Suprapubic skin (tissue), 4 donors: ENCODE results near the gene SCGB1C1. TPM values are rescaled to one million over a fixed set of nuclear protein-coding genes. Genes with fewer than 3 reads are reported as not detected.
A peak's percentile ranks its signal among the peaks of the same experiment; 100 is the strongest.

Experiments
- DNase-seq, 2 donors: peaks; one replicate each; pipeline ENCODE4 v3.0.0-alpha.2; 2019; ENCODE audit warnings: low spot score in 2 of 2
- H3K27ac ChIP-seq: fragments of 200-600 bp; sonication (generic); one replicate; pipeline ENCODE4 v1.5.1; 2019
- H3K27me3 ChIP-seq: fragments of 200-600 bp; sonication (generic); one replicate; pipeline ENCODE4 v1.5.1; 2019
- H3K36me3 ChIP-seq: fragments of 200-600 bp; sonication (generic); one replicate; pipeline ENCODE4 v1.5.1; 2019
- H3K4me1 ChIP-seq: fragments of 200-600 bp; sonication (generic); one replicate; pipeline ENCODE4 v1.5.1; 2019
- H3K4me3 ChIP-seq: fragments of 200-600 bp; sonication (generic); one replicate; pipeline ENCODE4 v1.5.1; 2019; ENCODE audit warnings: mild to moderate bottlenecking
- H3K9me3 ChIP-seq: fragments of 200-600 bp; sonication (generic); one replicate; pipeline ENCODE4 v1.5.1; 2019
- CTCF ChIP-seq, 2 donors: fragments of 200-600 bp in 1 of 2; fragments of 450-650 bp in 1 of 2; sonication (generic) in 1 of 2; IDR thresholded peaks; one replicate each; pipeline ENCODE4 v1.5.1; 2016 to 2019; ENCODE audit warnings: antibody characterized with exemption in 2 of 2, mild to moderate bottlenecking in 1 of 2, moderate library complexity in 1 of 2
- EP300 ChIP-seq: sonication (generic); formaldehyde crosslinking; IDR thresholded peaks from one replicate; pipeline ENCODE4 v1.6.1; 2017; ENCODE audit warnings: antibody characterized with exemption
- POLR2A ChIP-seq, 2 donors: fragments of 450-650 bp; IDR thresholded peaks; one replicate each; pipeline ENCODE4 v1.6.1; 2017; ENCODE audit warnings: antibody characterized with exemption in 2 of 2, mild to moderate bottlenecking in 2 of 2, moderate library complexity in 2 of 2
- POLR2AphosphoS5 ChIP-seq, 3 donors: sonication (generic); formaldehyde crosslinking; IDR thresholded peaks; one replicate each; pipeline ENCODE4 v1.6.1; 2017; ENCODE audit warnings: antibody characterized with exemption in 3 of 3
- WGBS: methylation state at CpG from one replicate; pipeline ENCODE4 v1.1.5; 2018; 5-methylcytosine and 5-hydroxymethylcytosine counted together
- total RNA-seq, 4 donors: library from RNA; depleted of rRNA; stranded (reverse); fragments of >200 nt; gene quantifications; one replicate each; pipeline ENCODE4 v1.1.0, GENCODE V29; 2016

Gene SCGB1C1
- total RNA-seq, 4 donors from 2014 or later = not detected

- H3K27ac ChIP-seq = peak overlapping the region; percentile 100
- H3K4me1 ChIP-seq = peaks cover 38% of the 10 kb centered on the region
- 100% methylated on average over 1 of the region's 9 CpGs for WGBS
- H3K36me3 ChIP-seq = peaks cover 63% of the 10 kb centered on the region
- no peak for TF ChIP-seq POLR2AphosphoS5 (IDR thresholded peaks at IDR 0.05)
- no peak for TF ChIP-seq CTCF (IDR thresholded peaks at IDR 0.05)
- TF ChIP-seq POLR2A (IDR thresholded peaks at IDR 0.05) = no peak
- no peaks in the 10 kb centered on the region for H3K27me3 ChIP-seq
- DNase-seq = peak; percentile 56 to 67
- H3K4me3 ChIP-seq = peak overlapping the region; percentile 80
- no peaks in the 10 kb centered on the region for H3K9me3 ChIP-seq
Observed at GRCh38 chr11:210122-210802, 17.4 kb downstream of the SCGB1C1 start.

GRCh38 chr11:210803-211180 is 17.9 kb downstream of the SCGB1C1 start:
- Histone ChIP-seq H3K27me3 (no peaks in the 10 kb centered on the region), H3K9me3 (no peaks in the 10 kb centered on the region), H3K27ac (no peak overlapping the region), H3K4me3 (no peak overlapping the region), H3K36me3 (peaks cover 63% of the 10 kb centered on the region), H3K4me1 (peaks cover 32% of the 10 kb centered on the region)
- WGBS = 86% methylated on average over 3 of the region's 5 CpGs
- DNase-seq = peak; percentile 57 to 67
- TF ChIP-seq CTCF (IDR thresholded peaks at IDR 0.05) (no peak), EP300 (no peak), POLR2A (IDR thresholded peaks at IDR 0.05) (no peak), POLR2AphosphoS5 (IDR thresholded peaks at IDR 0.05) (no peak)

- peak in 1 of 2 donors; percentile 69 for DNase-seq
- Histone ChIP-seq H3K36me3 (peaks cover 68% of the 10 kb centered on the region), H3K4me1 (peaks cover 27% of the 10 kb centered on the region), H3K9me3 (no peaks in the 10 kb centered on the region), H3K27me3 (no peaks in the 10 kb centered on the region), H3K4me3 (no peak overlapping the region), H3K27ac (no peak overlapping the region)
- TF ChIP-seq CTCF (IDR thresholded peaks at IDR 0.05) = no peak
- TF ChIP-seq EP300 = no peak
- no peak for TF ChIP-seq POLR2AphosphoS5 (IDR thresholded peaks at IDR 0.05)
- no peak for TF ChIP-seq POLR2A (IDR thresholded peaks at IDR 0.05)
- 63% methylated on average over 4 of the region's 5 CpGs for WGBS
Observed at GRCh38 chr11:211295-211694, 18.4 kb downstream of the SCGB1C1 start.

- 82% methylated on average over 9 of the region's 9 CpGs for WGBS
- H3K4me3 ChIP-seq = no peak overlapping the region
- DNase-seq = peak; percentile 26 to 55
Observed at GRCh38 chr11:211741-212140, 18.9 kb downstream of the SCGB1C1 start.

More at GRCh38 chr11:211741-212140, 18.9 kb downstream of the SCGB1C1 start:
- H3K27me3 ChIP-seq = no peaks in the 10 kb centered on the region
- no peak for TF ChIP-seq EP300
- no peak for TF ChIP-seq POLR2A (IDR thresholded peaks at IDR 0.05)
- TF ChIP-seq POLR2AphosphoS5 (IDR thresholded peaks at IDR 0.05) = no peak
- TF ChIP-seq CTCF (IDR thresholded peaks at IDR 0.05) = no peak
- no peaks in the 10 kb centered on the region for H3K9me3 ChIP-seq
- peaks cover 68% of the 10 kb centered on the region for H3K36me3 ChIP-seq
- no peak overlapping the region for H3K27ac ChIP-seq
- H3K4me1 ChIP-seq = peaks cover 24% of the 10 kb centered on the region
